Right atrium auricular region (tissue), 2 donors: ENCODE results near the gene EML6. TPM values are rescaled to one million over a fixed set of nuclear protein-coding genes. Genes with fewer than 3 reads are reported as not detected.
"Not testable (repeated sequence)": the region's sequence is repeated elsewhere in the genome, so short reads cannot be mapped to it uniquely, and the experiment has no call there.

Source experiments
- DNase-seq: peaks from one replicate; pipeline ENCODE4 v3.0.0-alpha.2; 2019; ENCODE audit warnings: low spot score
- H3K27ac ChIP-seq, 2 donors: fragments of 200-600 bp; sonication (generic); 1 replicate in 1 of 2; 2 replicates in 1 of 2; pipeline ENCODE4 v1.5.1; 2016 to 2019
- H3K27me3 ChIP-seq, 2 donors: fragments of 200-600 bp; sonication (generic); one replicate each; pipeline versions ENCODE4 v1.5.1 to v1.6.0; 2017 to 2019
- H3K36me3 ChIP-seq: fragments of 200-600 bp; sonication (generic); one replicate; pipeline ENCODE4 v1.5.1; 2016
- H3K4me1 ChIP-seq, 2 donors: fragments of 200-600 bp; sonication (generic); one replicate each; pipeline versions ENCODE4 v1.5.1 to v1.6.0; 2017 to 2019
- H3K4me3 ChIP-seq, 2 donors: fragments of 200-600 bp; sonication (generic); 1 replicate in 1 of 2; 2 replicates in 1 of 2; pipeline ENCODE4 v1.5.1; 2017 to 2019; ENCODE audit warnings: mild to moderate bottlenecking in 1 of 2, moderate library complexity in 1 of 2
- H3K9me3 ChIP-seq, 2 donors: fragments of 200-600 bp; sonication (generic); one replicate each; pipeline ENCODE4 v1.5.1; 2019
- total RNA-seq, 2 donors: library from RNA; depleted of rRNA; stranded (reverse); fragments of >200 nt; gene quantifications; one replicate each; pipeline ENCODE4 v1.1.0, GENCODE V29; 2016
- TF ChIP-seq, protein P1 (sequence below), 2 donors: fragments of 200-600 bp; sonication (generic); IDR thresholded peaks; one replicate each; pipeline ENCODE4 v1.5.1; 2019; ENCODE audit warnings: antibody characterized with exemption in 2 of 2

EML6 gene
- total RNA-seq, 2 donors from 2014 or later, result 1.1 to 1.2 TPM

DNA sequence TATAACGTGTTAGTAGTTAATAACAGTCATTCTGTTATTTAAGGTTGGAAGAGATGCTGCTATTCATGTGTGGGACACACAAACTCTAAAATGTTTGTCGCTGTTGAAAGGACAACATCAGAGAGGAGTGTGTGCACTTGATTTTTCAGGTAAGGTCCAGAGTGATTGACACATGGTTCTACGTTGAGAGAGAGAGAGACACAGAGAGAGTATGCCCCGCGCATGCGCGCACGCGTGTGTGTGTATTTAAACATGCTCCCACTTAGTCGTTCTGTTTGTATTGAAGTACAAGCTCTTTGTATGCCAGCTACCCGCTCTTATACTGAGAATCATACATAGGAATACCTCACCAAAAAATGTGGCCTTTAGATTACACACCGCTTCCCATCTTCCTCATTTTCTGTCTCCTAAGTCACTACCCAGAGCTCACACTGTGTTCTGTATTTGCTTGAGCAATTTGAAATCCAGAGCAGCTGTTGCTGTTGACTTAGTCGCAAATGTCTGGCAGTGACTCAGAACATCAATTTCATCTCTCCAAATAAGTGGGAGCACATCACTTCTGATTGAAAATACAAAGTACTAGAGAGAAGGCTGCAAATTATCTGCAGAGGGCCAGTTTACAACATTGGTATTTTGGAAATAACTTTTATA is 148.1 kb downstream of the EML6 start:
- H3K4me3 ChIP-seq, result no peak overlapping the region
- H3K27ac ChIP-seq, result no peak overlapping the region
- no peaks in the 10 kb centered on the region for H3K27me3 ChIP-seq
- TF ChIP-seq, protein P1, sequence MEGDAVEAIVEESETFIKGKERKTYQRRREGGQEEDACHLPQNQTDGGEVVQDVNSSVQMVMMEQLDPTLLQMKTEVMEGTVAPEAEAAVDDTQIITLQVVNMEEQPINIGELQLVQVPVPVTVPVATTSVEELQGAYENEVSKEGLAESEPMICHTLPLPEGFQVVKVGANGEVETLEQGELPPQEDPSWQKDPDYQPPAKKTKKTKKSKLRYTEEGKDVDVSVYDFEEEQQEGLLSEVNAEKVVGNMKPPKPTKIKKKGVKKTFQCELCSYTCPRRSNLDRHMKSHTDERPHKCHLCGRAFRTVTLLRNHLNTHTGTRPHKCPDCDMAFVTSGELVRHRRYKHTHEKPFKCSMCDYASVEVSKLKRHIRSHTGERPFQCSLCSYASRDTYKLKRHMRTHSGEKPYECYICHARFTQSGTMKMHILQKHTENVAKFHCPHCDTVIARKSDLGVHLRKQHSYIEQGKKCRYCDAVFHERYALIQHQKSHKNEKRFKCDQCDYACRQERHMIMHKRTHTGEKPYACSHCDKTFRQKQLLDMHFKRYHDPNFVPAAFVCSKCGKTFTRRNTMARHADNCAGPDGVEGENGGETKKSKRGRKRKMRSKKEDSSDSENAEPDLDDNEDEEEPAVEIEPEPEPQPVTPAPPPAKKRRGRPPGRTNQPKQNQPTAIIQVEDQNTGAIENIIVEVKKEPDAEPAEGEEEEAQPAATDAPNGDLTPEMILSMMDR (IDR thresholded peaks at IDR 0.05), result no peak
- no peak for DNase-seq
- H3K36me3 ChIP-seq, result no peaks in the 10 kb centered on the region
- no peaks in the 10 kb centered on the region for H3K4me1 ChIP-seq
- no peaks in the 10 kb centered on the region for H3K9me3 ChIP-seq

DNA sequence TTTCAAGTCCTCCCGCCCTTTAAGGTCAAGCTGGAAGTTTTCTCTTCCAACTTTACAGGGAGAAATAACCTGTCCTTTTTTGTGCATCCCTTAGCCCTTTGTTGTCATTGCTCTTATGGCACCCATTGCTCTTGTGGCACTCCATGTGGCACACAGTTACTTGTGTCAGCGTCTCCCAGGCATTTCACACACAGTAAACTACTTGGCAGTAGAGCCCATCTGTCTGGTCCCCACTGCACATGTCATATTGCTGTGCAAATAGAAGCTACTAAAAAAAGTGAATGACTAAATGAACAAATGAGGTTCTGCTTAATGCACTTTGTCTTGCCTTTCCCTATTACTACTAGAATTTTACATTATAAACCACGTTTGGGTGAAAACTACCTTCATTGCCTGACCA is 149.3 kb downstream of the EML6 start:
- TF ChIP-seq, protein P1 (IDR thresholded peaks at IDR 0.05), result no peak
- no peaks in the 10 kb centered on the region for H3K27me3 ChIP-seq
- H3K27ac ChIP-seq, result no peak overlapping the region
- no peak for DNase-seq
- no peaks in the 10 kb centered on the region for H3K36me3 ChIP-seq
- H3K4me1 ChIP-seq, result no peaks in the 10 kb centered on the region
- H3K4me3 ChIP-seq, result no peak overlapping the region
- H3K9me3 ChIP-seq, result no peaks in the 10 kb centered on the region

DNA sequence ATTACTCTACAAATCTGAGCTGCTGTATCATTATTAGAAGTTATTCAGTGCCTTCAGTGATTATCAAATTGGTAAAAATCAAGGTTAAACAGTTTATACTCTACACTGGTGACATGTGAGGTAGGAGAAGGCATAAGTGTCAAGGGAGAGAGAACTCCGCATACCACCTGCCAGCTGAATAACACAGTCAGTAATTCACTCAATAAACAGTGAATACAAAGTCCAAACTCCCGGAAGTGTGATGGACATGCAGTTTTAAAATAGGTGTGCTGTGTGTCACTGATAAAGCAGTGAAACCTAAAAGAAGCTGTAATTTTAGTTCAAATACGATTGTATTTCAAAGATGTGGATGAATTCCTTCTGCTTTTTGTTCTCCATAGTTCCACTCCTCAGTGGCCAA is 149.8 kb downstream of the EML6 start:
- not testable (repeated sequence) for DNase-seq, H3K36me3 ChIP-seq, H3K4me1 ChIP-seq, H3K9me3 ChIP-seq, H3K27ac ChIP-seq, H3K4me3 ChIP-seq, H3K27me3 ChIP-seq

DNA sequence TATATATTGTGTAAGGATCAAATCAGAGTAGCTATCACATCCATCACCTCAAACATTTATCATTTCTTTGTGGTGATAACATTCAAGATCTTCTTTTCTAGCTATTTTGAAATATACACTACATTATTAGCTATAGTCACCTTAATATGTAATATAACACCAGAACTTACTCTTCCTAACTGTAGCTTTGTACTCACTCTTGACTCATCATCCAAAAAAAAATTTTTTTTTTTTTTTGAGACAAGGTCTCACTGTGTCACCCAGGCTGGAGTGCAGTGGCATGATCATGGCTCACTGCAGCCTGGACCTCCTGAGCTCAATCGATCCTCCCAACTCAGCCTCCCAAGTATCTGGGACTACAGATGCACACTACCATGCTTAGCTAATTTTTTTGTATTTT is 153.3 kb downstream of the EML6 start:
- H3K36me3 ChIP-seq, result no peaks in the 10 kb centered on the region
- H3K27ac ChIP-seq, result no peak overlapping the region
- no peaks in the 10 kb centered on the region for H3K9me3 ChIP-seq
- no peaks in the 10 kb centered on the region for H3K27me3 ChIP-seq
- DNase-seq, result no peak
- H3K4me3 ChIP-seq, result no peak overlapping the region
- H3K4me1 ChIP-seq, result no peaks in the 10 kb centered on the region
- TF ChIP-seq, protein P1 (IDR thresholded peaks at IDR 0.05), result no peak

DNA sequence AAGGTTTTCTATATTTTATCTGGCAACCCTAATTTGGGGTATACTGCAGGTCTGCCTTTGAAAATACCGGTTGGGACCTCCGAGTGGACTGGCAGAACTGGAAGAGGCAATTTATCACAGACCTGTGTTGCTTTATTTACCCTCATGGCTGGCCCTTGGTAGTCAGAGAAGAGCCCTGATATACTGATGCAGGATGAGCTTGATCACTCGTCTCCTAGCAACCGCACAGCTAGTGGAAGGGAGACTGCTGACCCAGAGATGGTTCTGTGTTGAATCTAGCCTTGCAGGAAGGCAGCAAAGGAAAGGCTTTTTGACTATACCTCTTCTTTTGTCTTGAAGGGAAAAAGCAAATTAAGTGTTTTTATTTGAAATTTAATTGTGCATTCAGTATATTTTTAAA is 154.7 kb downstream of the EML6 start:
- no peak overlapping the region for H3K4me3 ChIP-seq
- DNase-seq, result no peak
- no peaks in the 10 kb centered on the region for H3K36me3 ChIP-seq
- TF ChIP-seq, protein P1 (IDR thresholded peaks at IDR 0.05), result no peak
- H3K27ac ChIP-seq, result no peak overlapping the region
- H3K27me3 ChIP-seq, result no peaks in the 10 kb centered on the region
- no peaks in the 10 kb centered on the region for H3K9me3 ChIP-seq
- H3K4me1 ChIP-seq, result no peaks in the 10 kb centered on the region

DNA sequence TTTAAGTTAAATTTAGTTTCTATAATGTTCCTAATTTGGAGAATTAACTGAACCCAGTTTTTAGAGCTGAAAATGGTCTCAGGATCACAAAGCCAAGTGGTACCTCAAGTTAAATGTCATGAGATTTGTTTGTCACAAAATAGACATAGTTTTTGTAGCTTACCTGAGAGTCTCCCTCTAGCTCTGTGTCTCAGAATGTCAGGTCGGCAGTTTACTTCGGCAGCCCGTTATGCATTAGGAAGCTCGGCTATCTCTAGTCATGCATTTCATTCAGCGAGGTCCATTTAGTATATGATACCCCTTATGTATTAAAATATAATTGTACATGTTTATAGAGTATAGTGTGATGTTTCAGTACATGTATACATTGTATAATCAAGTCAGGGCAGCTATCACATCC is 155.6 kb downstream of the EML6 start:
- Histone ChIP-seq H3K27me3 (no peaks in the 10 kb centered on the region), H3K9me3 (no peaks in the 10 kb centered on the region), H3K36me3 (no peaks in the 10 kb centered on the region), H3K4me1 (no peaks in the 10 kb centered on the region), H3K4me3 (no peak overlapping the region), H3K27ac (no peak overlapping the region)
- TF ChIP-seq, protein P1 (IDR thresholded peaks at IDR 0.05), result no peak
- no peak for DNase-seq
